Vagina (tissue), 2 donors: ENCODE results near the gene GORASP1. TPM values are rescaled to one million over a fixed set of nuclear protein-coding genes. Genes with fewer than 3 reads are reported as not detected.

Experiments
- DNase-seq, 2 donors: peaks; one replicate each; pipeline ENCODE4 v3.0.0-alpha.2; 2017; ENCODE audit errors: extremely low spot score in 2 of 2
- H3K27ac ChIP-seq: fragments of 200-600 bp; sonication (generic); one replicate; pipeline ENCODE4 v1.5.1; 2019
- H3K27me3 ChIP-seq: fragments of 200-600 bp; sonication (generic); one replicate; pipeline ENCODE4 v1.5.1; 2019
- H3K36me3 ChIP-seq, 2 donors: fragments of 200-600 bp; sonication (generic); one replicate each; pipeline ENCODE4 v1.5.1; 2017 to 2019
- H3K4me1 ChIP-seq: fragments of 200-600 bp; sonication (generic); one replicate; pipeline ENCODE4 v1.5.1; 2019
- H3K4me3 ChIP-seq, 2 donors: fragments of 200-600 bp; sonication (generic); 1 replicate in 1 of 2; 2 replicates in 1 of 2; pipeline ENCODE4 v1.5.1; 2016 to 2019
- H3K9me3 ChIP-seq: fragments of 200-600 bp; sonication (generic); one replicate; pipeline ENCODE4 v1.5.1; 2019
- CTCF ChIP-seq, 3 experiments: fragments of 450-650 bp in 2 of 3; fragments of 200-600 bp in 1 of 3; sonication (generic) in 1 of 3; IDR thresholded peaks; one replicate each; pipeline ENCODE4 v1.5.1; 2017 to 2019; ENCODE audit warnings: antibody characterized with exemption in 3 of 3, mild to moderate bottlenecking in 2 of 3, moderate library complexity in 2 of 3
- POLR2A ChIP-seq, 2 donors: fragments of 450-650 bp; IDR thresholded peaks; one replicate each; pipeline ENCODE4 v1.6.1; 2017; ENCODE audit warnings: antibody characterized with exemption in 2 of 2, mild to moderate bottlenecking in 2 of 2, moderate library complexity in 2 of 2
- POLR2AphosphoS5 ChIP-seq, 2 donors: sonication (generic); formaldehyde crosslinking; IDR thresholded peaks; one replicate each; pipeline ENCODE4 v1.9.0; 2017; ENCODE audit warnings: antibody characterized with exemption in 2 of 2, mild to moderate bottlenecking in 2 of 2, low read depth in 1 of 2; ENCODE audit not compliant: insufficient read depth in 1 of 2
- intact Hi-C: fragments of 100-400 bp; cut with DNase I; formaldehyde crosslinking; loops from one replicate; pipeline ENCODE4 v1.15.1; 2023
- total RNA-seq: library from RNA; depleted of rRNA; stranded (reverse); fragments of >200 nt; gene quantifications from one replicate; pipeline ENCODE4 v1.2.3, GENCODE V29; 2016

The GORASP1 gene
- total RNA-seq, 1 donor from 2014 or later = 45.9 TPM

- H3K9me3 ChIP-seq = no peaks in the 10 kb centered on the region
- H3K27ac ChIP-seq = no peak overlapping the region
- H3K27me3 ChIP-seq = no peaks in the 10 kb centered on the region
- intact Hi-C loops = no loop called here
- no peak for TF ChIP-seq CTCF (IDR thresholded peaks at IDR 0.05)
- peaks cover 67% of the 10 kb centered on the region for H3K4me1 ChIP-seq
- no peak overlapping the region for H3K4me3 ChIP-seq
- peak; percentile 81 to 86 for DNase-seq
- H3K36me3 ChIP-seq = peaks cover 0 to 16% of the 10 kb centered on the region in 2 donors
Measured at GRCh38 chr3:39103791-39104552, 3.5 kb downstream of the GORASP1 start.

GRCh38 chr3:39103324-39103693 is 4.1 kb downstream of the GORASP1 start:
- intact Hi-C loops = no loop called here
- H3K9me3 ChIP-seq = no peaks in the 10 kb centered on the region
- peak; percentile 40 to 60 for DNase-seq
- no peak overlapping the region for H3K27ac ChIP-seq
- no peaks in the 10 kb centered on the region for H3K27me3 ChIP-seq
- H3K36me3 ChIP-seq = peaks cover 0 to 23% of the 10 kb centered on the region in 2 donors
- H3K4me3 ChIP-seq = no peak overlapping the region
- H3K4me1 ChIP-seq = peaks cover 61% of the 10 kb centered on the region
- TF ChIP-seq CTCF (IDR thresholded peaks at IDR 0.05) (no peak), POLR2A (IDR thresholded peaks at IDR 0.05) (no peak), POLR2AphosphoS5 (IDR thresholded peaks at IDR 0.05; ENCODE audit: insufficient read depth in 1 of 2, low read depth in 1 of 2) (no peak)

- TF ChIP-seq POLR2A (IDR thresholded peaks at IDR 0.05) = no peak
- no peak for TF ChIP-seq POLR2AphosphoS5 (IDR thresholded peaks at IDR 0.05; ENCODE audit: insufficient read depth in 1 of 2, low read depth in 1 of 2)
- no peak for TF ChIP-seq CTCF (IDR thresholded peaks at IDR 0.05)
- Histone ChIP-seq H3K27me3 (no peaks in the 10 kb centered on the region), H3K36me3 (peaks cover 0 to 29% of the 10 kb centered on the region in 2 donors), H3K4me1 (peaks cover 55% of the 10 kb centered on the region), H3K9me3 (no peaks in the 10 kb centered on the region), H3K27ac (no peak overlapping the region), H3K4me3 (no peak overlapping the region)
- intact Hi-C loops = no loop called here
- DNase-seq = peak; percentile 79 to 88
Measured at GRCh38 chr3:39102504-39103323, 4.7 kb downstream of the GORASP1 start.

GRCh38 chr3:39101022-39101689 is 6.3 kb downstream of the GORASP1 start:
- no peak overlapping the region for H3K27ac ChIP-seq
- H3K36me3 ChIP-seq = peaks cover 0 to 43% of the 10 kb centered on the region in 2 donors
- H3K4me1 ChIP-seq = peaks cover 47% of the 10 kb centered on the region
- intact Hi-C loops = no loop called here
- no peaks in the 10 kb centered on the region for H3K27me3 ChIP-seq
- no peaks in the 10 kb centered on the region for H3K9me3 ChIP-seq
- H3K4me3 ChIP-seq = no peak overlapping the region
- TF ChIP-seq CTCF (IDR thresholded peaks at IDR 0.05) = peak in 1 of 3 experiments; percentile 29
- no peak for TF ChIP-seq POLR2A (IDR thresholded peaks at IDR 0.05)
- DNase-seq = peak in 1 of 2 donors; percentile 79
